K562 (cell line): ENCODE measurements around the gene CHM. TPM values are rescaled to one million over a fixed set of nuclear protein-coding genes. Genes with fewer than 3 reads are reported as not detected.
A peak's percentile ranks its signal among the peaks of the same experiment; 100 is the strongest.

Experiments used
- ATAC-seq: fragments of 200-7000 bp; cut with Tn5 transposase; 3 replicates; pipeline ENCODE4 v1.9.1; 2020; ENCODE audit warnings: moderate library complexity
- BruUV-seq: library from RNA; stranded (reverse); fragments of 400-500 nt; replicated peaks from 2 replicates; lab custom pipeline; 2021; lab: Mats Ljungman, UMichigan
- CTCF ChIA-PET: fragments of 300-600 bp; formaldehyde crosslinking; extraction: SDS; loops from one replicate; lab custom pipeline; 2021; ENCODE audit warnings: low intra/inter-chr PET ratio; lab: Yijun Ruan, JAX
- POLR2A ChIA-PET: fragments of 300-600, 350-650 bp; sonication (Branson Sonifier 250); formaldehyde crosslinking; extraction: SDS; loops from one replicate; lab custom pipeline; 2021; ENCODE audit warnings: antibody characterized with exemption, inconsistent platforms; lab: Yijun Ruan, JAX
- DNase-seq, 4 experiments: peaks; one replicate each; pipeline versions ENCODE4 v3.0.0 to v3.0.0-alpha.2; 2011 to 2018; ENCODE audit warnings: low spot score in 3 of 4, mixed read lengths in 3 of 4; ENCODE audit errors: extremely low read depth in 1 of 4
- FAIRE-seq: peaks from 2 replicates; lab custom pipeline; 2011; peaks lifted over from hg19 to GRCh38; lab: Jason Lieb, UNC
- H2AFZ ChIP-seq: 2 replicates; pipeline ENCODE4 v1.6.0; 2011; ENCODE audit warnings: low read depth, low read length, control low read depth, inconsistent platforms
- H3K27ac ChIP-seq: fragments of 200-600 bp; 3 replicates; pipeline ENCODE4 v1.8.0; 2011; ENCODE audit warnings: low read depth, mild to moderate bottlenecking, control low read depth, inconsistent platforms, low read length, moderate library complexity, mixed read lengths; ENCODE audit errors: extremely low read depth
- H3K27me3 ChIP-seq, 2 experiments: fragments of 300-600 bp in 1 of 2; 2 replicates in 1 of 2; 3 replicates in 1 of 2; pipeline versions ENCODE4 v1.6.0 to v1.8.0; 2011; ENCODE audit warnings: inconsistent platforms in 2 of 2, low read length in 2 of 2, mild to moderate bottlenecking in 1 of 2, mixed read lengths in 1 of 2, moderate library complexity in 1 of 2; ENCODE audit not compliant: control insufficient read depth in 2 of 2, insufficient read depth in 2 of 2
- H3K36me3 ChIP-seq: fragments of 300-600 bp; 3 replicates; pipeline ENCODE4 v1.8.0; 2011; ENCODE audit warnings: mild to moderate bottlenecking, low read length, inconsistent platforms; ENCODE audit not compliant: control insufficient read depth, insufficient read depth
- H3K4me1 ChIP-seq, 2 experiments: fragments of 200-600 bp in 1 of 2; replicated peaks in 1 of 2; 2 replicates in 1 of 2; 3 replicates in 1 of 2; pipeline versions ENCODE4 v1.5.1 to v1.8.0; 2011; ENCODE audit warnings: inconsistent platforms in 2 of 2, low read length in 2 of 2, mild to moderate bottlenecking in 1 of 2, mixed read lengths in 1 of 2, moderate library complexity in 1 of 2; ENCODE audit not compliant: control insufficient read depth in 2 of 2, insufficient read depth in 2 of 2
- H3K4me2 ChIP-seq: 2 replicates; pipeline ENCODE4 v1.6.1; 2011; ENCODE audit warnings: low read length, control low read depth, inconsistent platforms, mixed read lengths; ENCODE audit not compliant: insufficient read depth
- H3K4me3 ChIP-seq: fragments of 200-600 bp; sonication (generic), shearing (Covaris generic); 2 replicates; pipeline ENCODE4 v1.5.1; 2016; ENCODE audit warnings: control low read depth, inconsistent platforms
- H3K79me2 ChIP-seq: fragments of 200-600 bp; 3 replicates; pipeline ENCODE4 v1.8.0; 2011; ENCODE audit warnings: low read length, inconsistent platforms; ENCODE audit not compliant: control insufficient read depth, insufficient read depth
- H3K9ac ChIP-seq, 2 experiments: 2 replicates each; pipeline versions ENCODE4 v1.6.0 to v1.6.1; 2011; ENCODE audit warnings: low read depth in 2 of 2, low read length in 2 of 2, control low read depth in 1 of 2, inconsistent platforms in 1 of 2, mild to moderate bottlenecking in 1 of 2, mixed read lengths in 1 of 2; ENCODE audit not compliant: insufficient read depth in 1 of 2
- H3K9me1 ChIP-seq: one replicate; pipeline ENCODE4 v1.6.0; 2011; ENCODE audit warnings: inconsistent platforms, mild to moderate bottlenecking, low read length, moderate library complexity; ENCODE audit not compliant: control insufficient read depth, insufficient read depth
- H3K9me3 ChIP-seq: replicated peaks from 2 replicates; pipeline ENCODE4 v1.5.1; 2011; ENCODE audit warnings: low read depth, low read length, inconsistent platforms; ENCODE audit not compliant: control insufficient read depth, insufficient read depth
- H4K20me1 ChIP-seq: replicated peaks from 2 replicates; pipeline ENCODE4 v1.6.1; 2011; ENCODE audit warnings: low read length, inconsistent platforms, mixed read lengths; ENCODE audit not compliant: control insufficient read depth, insufficient read depth
- ERF ChIP-seq: fragments of 450-650 bp; formaldehyde crosslinking; IDR thresholded peaks from 2 replicates; pipeline ENCODE4 v1.4.0; 2020; ENCODE audit warnings: mild to moderate bottlenecking, mixed read lengths
- FOXJ2 ChIP-seq: fragments of 200-800 bp; sonication (Bioruptor generic); IDR thresholded peaks from 2 replicates; pipeline ENCODE4 v1.6.1; 2016; ENCODE audit warnings: missing genetic modification characterization, missing compliant biosample characterization
- ILK ChIP-seq: fragments of 450-650 bp; IDR thresholded peaks from 2 replicates; pipeline ENCODE4 v1.6.1; 2016; ENCODE audit warnings: missing genetic modification characterization, low read depth, mild to moderate bottlenecking, missing compliant biosample characterization, moderate library complexity, borderline replicate concordance
- KDM5B ChIP-seq: fragments of 200-600 bp; sonication (generic); IDR thresholded peaks from 2 replicates; pipeline ENCODE4 v1.6.1; 2012; ENCODE audit warnings: low read depth, mild to moderate bottlenecking, moderate library complexity, low read length, control low read depth, inconsistent platforms; ENCODE audit not compliant: insufficient replicate concordance
- MTA2 ChIP-seq: fragments of 450-650 bp; IDR thresholded peaks from 2 replicates; pipeline ENCODE4 v1.6.1; 2016; ENCODE audit warnings: low read depth
- PHF20 ChIP-seq: fragments of 450-650 bp; IDR thresholded peaks from 2 replicates; pipeline ENCODE4 v1.6.1; 2018; ENCODE audit not compliant: partially characterized antibody
- RAD21 ChIP-seq, 2 experiments: fragments of 250-450 bp in 1 of 2; fragments of 450-650 bp in 1 of 2; sonication (Bioruptor Pico) in 1 of 2; formaldehyde crosslinking in 1 of 2; IDR thresholded peaks in 1 of 2; conservative IDR thresholded peaks in 1 of 2; 2 replicates each; pipeline versions ENCODE4 v1.4.0 to v1.8.0; 2020 to 2022; ENCODE audit warnings: mild to moderate bottlenecking in 2 of 2, moderate library complexity in 1 of 2
- SMARCC2 ChIP-seq: fragments of 450-650 bp; IDR thresholded peaks from 2 replicates; pipeline ENCODE4 v1.6.1; 2017; ENCODE audit warnings: antibody characterized with exemption, moderate library complexity, mild to moderate bottlenecking, low read depth
- SRSF1 ChIP-seq: fragments of 200-400 bp; formaldehyde crosslinking; IDR thresholded peaks from 2 replicates; pipeline ENCODE4 v1.6.1; 2017; ENCODE audit warnings: mild to moderate bottlenecking, low read depth, low read length, moderate library complexity
- YY1 ChIP-seq, 3 experiments: IDR thresholded peaks; 2 replicates each; pipeline ENCODE4 v1.6.1; 2011; ENCODE audit warnings: low read length in 2 of 3, mild to moderate bottlenecking in 2 of 3, moderate library complexity in 2 of 3, borderline replicate concordance in 1 of 3, control low read depth in 1 of 3, low read depth in 1 of 3; ENCODE audit not compliant: insufficient read depth in 3 of 3, insufficient replicate concordance in 2 of 3, control insufficient read depth in 1 of 3, insufficient read length in 1 of 3; ENCODE audit errors: extremely low read depth in 1 of 3
- ZNF354B ChIP-seq: fragments of 250-450 bp; sonication (Bioruptor Pico); IDR thresholded peaks from 2 replicates; pipeline ENCODE4 v1.4.0; 2020
- WGBS: fragments of 100-300 bp; shearing (Covaris generic); methylation state at CpG from one replicate; pipeline ENCODE4 v1.1.6; 2016; ENCODE audit warnings: low coverage, mixed read lengths; ENCODE audit not compliant: insufficient coverage; ENCODE audit errors: missing lambda C conversion rate; 5-methylcytosine and 5-hydroxymethylcytosine counted together
- in situ Hi-C: fragments of 300-500 bp; cut with MboI; formaldehyde crosslinking; loops from 4 replicates; pipeline ENCODE4 v1.15.0; 2018; ENCODE audit warnings: inconsistent platforms, mixed read lengths
- intact Hi-C: fragments of 100-400 bp; cut with micrococcal nuclease; formaldehyde crosslinking; loops from 2 replicates; pipeline ENCODE4 v1.14.2; 2022
- polyA plus RNA-seq, 8 experiments: library from polyadenylated mRNA; depleted of rRNA in 4 of 8; stranded (reverse) in 5 of 8; unstranded in 3 of 8; fragments of >200 nt; fragmentation: Nextera tagmentation in 2 of 8; fragmentation: Illumina TruSeq in 1 of 8; extraction: Ambion mirVana in 2 of 8; extraction: Trizol in 1 of 8; gene quantifications; 2 replicates each; pipeline versions ENCODE4 v1.2.1 to v1.2.3, GENCODE V29; 2011 to 2014; ENCODE audit warnings: inconsistent platforms in 1 of 8, missing spikeins in 1 of 8
- total RNA-seq, 7 experiments: library from RNA; depleted of rRNA in 6 of 7; stranded (reverse); fragments of >200 nt in 6 of 7; fragmentation: Illumina TruSeq in 2 of 7; extraction: Trizol in 2 of 7; gene quantifications; 2 replicates each; pipeline versions ENCODE4 v1.2.1 to v1.2.3, GENCODE V29; 2011 to 2021; ENCODE audit warnings: low replicate concordance in 1 of 7
- TF ChIP-seq, protein P1 (sequence below): sonication (generic); formaldehyde crosslinking; IDR thresholded peaks from 2 replicates; pipeline ENCODE4 v1.8.1; 2022; ENCODE audit warnings: missing genetic modification reagents
- TF ChIP-seq, protein P2 (sequence below): fragments of 250-450 bp; sonication (Bioruptor Pico); IDR thresholded peaks from 2 replicates; pipeline ENCODE4 v1.8.0; 2021; ENCODE audit warnings: moderate library complexity, mild to moderate bottlenecking, inconsistent platforms
- TF ChIP-seq, protein P3 (sequence below), 3 experiments: IDR thresholded peaks in 2 of 3; conservative IDR thresholded peaks in 1 of 3; 2 replicates each; pipeline ENCODE4 v1.5.1; 2011 to 2012; ENCODE audit warnings: low read length in 3 of 3, mild to moderate bottlenecking in 3 of 3, control low read depth in 2 of 3, improper control_type of control experiment in 1 of 3, inconsistent platforms in 1 of 3, low read depth in 1 of 3, mixed read lengths in 1 of 3, moderate library complexity in 1 of 3; ENCODE audit not compliant: insufficient read depth in 2 of 3
- TF ChIP-seq, protein P4 (sequence below): fragments of 200-800 bp; sonication (Bioruptor generic); IDR thresholded peaks from 2 replicates; pipeline ENCODE4 v1.6.1; 2017; ENCODE audit warnings: missing genetic modification characterization, missing compliant biosample characterization

Gene CHM
- total and polyA plus RNA-seq, 9 of the 15 experiments (the other 6 are each of a cell fraction or from before 2014, with no cell fraction given), result 2.2 to 9.0 (median 4.6) TPM

DNA sequence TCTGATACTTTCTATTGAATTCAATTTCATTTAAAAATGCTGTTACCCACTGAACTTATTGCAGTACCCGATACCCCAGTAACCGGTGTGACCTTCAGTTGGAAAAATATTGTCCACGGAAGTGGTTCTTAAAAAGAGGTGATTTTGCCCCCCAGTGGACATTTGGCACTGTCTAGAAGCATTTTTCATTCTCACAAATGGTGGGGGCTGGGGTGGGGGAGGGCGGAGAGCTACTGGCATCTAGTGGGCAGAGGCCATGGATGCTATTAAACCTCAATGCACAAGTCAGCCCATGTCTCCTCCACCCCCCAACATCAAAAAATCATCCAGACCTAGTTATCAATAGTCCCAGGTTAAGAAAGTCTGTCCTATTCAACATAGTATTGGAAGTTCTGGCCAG is 19.6 kb upstream of the CHM start:
- no peak for TF ChIP-seq PHF20
- TF ChIP-seq, protein P1, sequence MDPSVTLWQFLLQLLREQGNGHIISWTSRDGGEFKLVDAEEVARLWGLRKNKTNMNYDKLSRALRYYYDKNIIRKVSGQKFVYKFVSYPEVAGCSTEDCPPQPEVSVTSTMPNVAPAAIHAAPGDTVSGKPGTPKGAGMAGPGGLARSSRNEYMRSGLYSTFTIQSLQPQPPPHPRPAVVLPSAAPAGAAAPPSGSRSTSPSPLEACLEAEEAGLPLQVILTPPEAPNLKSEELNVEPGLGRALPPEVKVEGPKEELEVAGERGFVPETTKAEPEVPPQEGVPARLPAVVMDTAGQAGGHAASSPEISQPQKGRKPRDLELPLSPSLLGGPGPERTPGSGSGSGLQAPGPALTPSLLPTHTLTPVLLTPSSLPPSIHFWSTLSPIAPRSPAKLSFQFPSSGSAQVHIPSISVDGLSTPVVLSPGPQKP, result no peak
- no peak for TF ChIP-seq SRSF1
- peak in 1 of 2 experiments; percentile 50; a peak in 3 of 4 replicates for TF ChIP-seq RAD21 (CRISPR knock-in tag; conservative IDR thresholded peaks at IDR 0.05 in 1 of 2, IDR thresholded peaks at IDR 0.05 in 1 of 2)
- TF ChIP-seq ILK (tag), result no peak
- TF ChIP-seq, protein P2, sequence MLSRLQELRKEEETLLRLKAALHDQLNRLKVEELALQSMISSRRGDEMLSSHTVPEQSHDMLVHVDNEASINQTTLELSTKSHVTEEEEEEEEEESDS (CRISPR knock-in tag), result no peak
- TF ChIP-seq, protein P3, sequence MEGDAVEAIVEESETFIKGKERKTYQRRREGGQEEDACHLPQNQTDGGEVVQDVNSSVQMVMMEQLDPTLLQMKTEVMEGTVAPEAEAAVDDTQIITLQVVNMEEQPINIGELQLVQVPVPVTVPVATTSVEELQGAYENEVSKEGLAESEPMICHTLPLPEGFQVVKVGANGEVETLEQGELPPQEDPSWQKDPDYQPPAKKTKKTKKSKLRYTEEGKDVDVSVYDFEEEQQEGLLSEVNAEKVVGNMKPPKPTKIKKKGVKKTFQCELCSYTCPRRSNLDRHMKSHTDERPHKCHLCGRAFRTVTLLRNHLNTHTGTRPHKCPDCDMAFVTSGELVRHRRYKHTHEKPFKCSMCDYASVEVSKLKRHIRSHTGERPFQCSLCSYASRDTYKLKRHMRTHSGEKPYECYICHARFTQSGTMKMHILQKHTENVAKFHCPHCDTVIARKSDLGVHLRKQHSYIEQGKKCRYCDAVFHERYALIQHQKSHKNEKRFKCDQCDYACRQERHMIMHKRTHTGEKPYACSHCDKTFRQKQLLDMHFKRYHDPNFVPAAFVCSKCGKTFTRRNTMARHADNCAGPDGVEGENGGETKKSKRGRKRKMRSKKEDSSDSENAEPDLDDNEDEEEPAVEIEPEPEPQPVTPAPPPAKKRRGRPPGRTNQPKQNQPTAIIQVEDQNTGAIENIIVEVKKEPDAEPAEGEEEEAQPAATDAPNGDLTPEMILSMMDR (IDR thresholded peaks at IDR 0.05 in 2 of 3, conservative IDR thresholded peaks at IDR 0.05 in 1 of 3; ENCODE audit: insufficient read depth in 2 of 3, low read depth in 1 of 3, low read length in 3 of 3), result peak; percentile 17 to 72 (median 55); a peak in 4 of 6 replicates
- no peak for TF ChIP-seq YY1 (IDR thresholded peaks at IDR 0.05; ENCODE audit: borderline replicate concordance in 1 of 3, control insufficient read depth in 1 of 3, extremely low read depth in 1 of 3, insufficient read depth in 3 of 3, insufficient read length in 1 of 3, insufficient replicate concordance in 2 of 3, low read depth in 1 of 3, low read length in 2 of 3)
- TF ChIP-seq, protein P4, sequence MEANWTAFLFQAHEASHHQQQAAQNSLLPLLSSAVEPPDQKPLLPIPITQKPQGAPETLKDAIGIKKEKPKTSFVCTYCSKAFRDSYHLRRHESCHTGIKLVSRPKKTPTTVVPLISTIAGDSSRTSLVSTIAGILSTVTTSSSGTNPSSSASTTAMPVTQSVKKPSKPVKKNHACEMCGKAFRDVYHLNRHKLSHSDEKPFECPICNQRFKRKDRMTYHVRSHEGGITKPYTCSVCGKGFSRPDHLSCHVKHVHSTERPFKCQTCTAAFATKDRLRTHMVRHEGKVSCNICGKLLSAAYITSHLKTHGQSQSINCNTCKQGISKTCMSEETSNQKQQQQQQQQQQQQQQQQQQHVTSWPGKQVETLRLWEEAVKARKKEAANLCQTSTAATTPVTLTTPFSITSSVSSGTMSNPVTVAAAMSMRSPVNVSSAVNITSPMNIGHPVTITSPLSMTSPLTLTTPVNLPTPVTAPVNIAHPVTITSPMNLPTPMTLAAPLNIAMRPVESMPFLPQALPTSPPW (CRISPR knock-in tag), result peak; percentile 35; the same call in 1 of the 2 replicates
- TF ChIP-seq FOXJ2 (tag), result no peak
- no peak for TF ChIP-seq ERF (CRISPR knock-in tag)
- TF ChIP-seq SMARCC2, result no peak
- no peak for TF ChIP-seq MTA2
- TF ChIP-seq KDM5B, result no peak
- TF ChIP-seq ZNF354B (CRISPR knock-in tag), result no peak
- TF ChIP-seq, all 486 proteins: peak for 3
- H3K4me2 ChIP-seq, result no peak overlapping the region
- POLR2A ChIA-PET, result no interaction called here
- CTCF ChIA-PET, result interaction anchor here (1.8 kb wide), 1 partner anchor 215 kb away, joined by 9 read pairs; no protein-coding TSS in a partner anchor
- H2AFZ ChIP-seq, result no peak overlapping the region
- H3K79me2 ChIP-seq, result no peaks in the 10 kb centered on the region
- no peak overlapping the region for H3K9ac ChIP-seq
- DNase-seq (peak in 2 of 4 experiments; percentile 6 to 52), FAIRE-seq (no peak), ATAC-seq (peak; percentile 70)
- WGBS, result 0% methylated on average over 3 of the region's 4 CpGs
- H3K27ac ChIP-seq, result no peak overlapping the region
- no peak overlapping the region for H3K4me3 ChIP-seq
- no peaks in the 10 kb centered on the region for H4K20me1 ChIP-seq
- no peaks in the 10 kb centered on the region for H3K9me1 ChIP-seq
- BruUV-seq, result no TSS peak
- no peaks in the 10 kb centered on the region for H3K27me3 ChIP-seq
- no peaks in the 10 kb centered on the region for H3K9me3 ChIP-seq
- in situ Hi-C loops, result loop anchor here (25.0 kb wide), 1 partner anchor 205 kb away; no protein-coding TSS in a partner anchor
- no peaks in the 10 kb centered on the region for H3K36me3 ChIP-seq
- intact Hi-C loops, result loop anchor here (1.0 kb wide), 1 partner anchor 216 kb away; no protein-coding TSS in a partner anchor
- H3K4me1 ChIP-seq, result no peaks in the 10 kb centered on the region
